Fibroblast of skin of left biceps (primary cell): ENCODE measurements around the gene OR2W1.

Source experiments
- DNase-seq, 2 experiments: peaks; one replicate each; pipeline ENCODE4 v3.0.0-alpha.2; 2013; ENCODE audit warnings: low read depth in 2 of 2

Gene OR2W1, protein sequence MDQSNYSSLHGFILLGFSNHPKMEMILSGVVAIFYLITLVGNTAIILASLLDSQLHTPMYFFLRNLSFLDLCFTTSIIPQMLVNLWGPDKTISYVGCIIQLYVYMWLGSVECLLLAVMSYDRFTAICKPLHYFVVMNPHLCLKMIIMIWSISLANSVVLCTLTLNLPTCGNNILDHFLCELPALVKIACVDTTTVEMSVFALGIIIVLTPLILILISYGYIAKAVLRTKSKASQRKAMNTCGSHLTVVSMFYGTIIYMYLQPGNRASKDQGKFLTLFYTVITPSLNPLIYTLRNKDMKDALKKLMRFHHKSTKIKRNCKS

DNA sequence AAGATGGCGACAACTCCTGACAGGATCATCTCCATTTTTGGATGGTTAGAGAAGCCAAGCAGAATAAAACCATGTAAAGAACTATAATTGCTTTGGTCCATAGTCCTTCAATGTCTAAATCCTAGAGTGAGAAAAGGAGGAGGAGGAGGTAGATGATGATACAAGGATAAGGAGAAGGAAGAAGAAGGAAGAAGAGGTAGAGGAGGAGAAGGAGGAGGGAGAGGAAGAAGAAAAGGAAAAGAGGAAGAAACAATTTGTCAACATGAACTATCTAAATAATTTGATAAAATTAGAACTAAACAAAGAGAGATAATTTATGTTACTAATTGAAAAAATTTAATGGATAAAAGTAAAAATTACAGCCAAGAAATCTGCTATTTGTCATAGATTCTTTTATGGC lies at the start of gene OR2W1:
Gene OR2W1, minus strand, starts transcription at position 101 of the 400 bp plus-strand sequence. Its CDS starts 0 bp downstream, at position 101.
- no peak for DNase-seq

DNA sequence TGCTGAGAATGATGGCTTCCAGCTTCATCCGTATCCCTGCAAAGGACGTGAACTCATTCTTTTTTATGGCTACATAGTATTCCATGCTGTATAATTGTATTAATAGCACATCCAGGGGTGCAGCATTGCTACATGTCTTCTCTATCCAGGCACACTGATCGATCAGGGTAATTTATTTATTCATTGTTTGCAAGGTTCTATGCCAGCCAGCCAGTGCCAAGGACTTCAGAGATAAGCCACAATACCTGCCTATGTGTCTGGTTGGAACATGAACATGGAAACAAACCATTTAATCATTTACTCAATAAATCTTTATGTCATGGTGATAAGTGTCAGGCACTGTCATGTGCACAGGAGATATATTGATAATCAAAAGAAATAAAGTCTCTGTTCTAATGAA lies 48.0 kb upstream of the OR2W1 start:
- DNase-seq, result no peak

GRCh38 chr6:29087213-29087612 lies 42.2 kb upstream of the OR2W1 start, which contains the start of gene OR2B3:
Gene OR2B3, minus strand, starts transcription at chr6:29087313. Its CDS starts 65 bp downstream, at chr6:29087248.
- DNase-seq, result no peak

DNA sequence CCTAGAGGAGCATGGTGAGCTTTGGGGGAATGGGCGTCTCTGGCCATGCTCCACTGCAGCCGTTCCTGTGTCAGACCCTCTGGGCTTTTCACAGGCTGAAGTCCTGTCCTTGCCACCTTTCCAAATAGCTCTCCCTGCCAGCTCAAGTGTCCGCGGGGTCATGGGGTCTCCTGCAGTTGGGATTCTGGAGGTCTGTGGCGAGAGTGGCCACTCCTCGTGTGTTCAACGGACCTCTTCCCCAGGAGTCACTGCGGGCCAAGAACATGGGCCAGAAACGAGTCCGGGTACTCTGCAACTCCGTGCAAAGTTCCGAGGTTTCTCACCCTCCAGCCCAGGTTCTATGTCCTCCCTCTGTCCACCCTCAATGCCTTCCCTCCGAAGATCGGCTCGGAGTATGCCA lies 37.5 kb upstream of the OR2W1 start:
- DNase-seq, result no peak

DNA sequence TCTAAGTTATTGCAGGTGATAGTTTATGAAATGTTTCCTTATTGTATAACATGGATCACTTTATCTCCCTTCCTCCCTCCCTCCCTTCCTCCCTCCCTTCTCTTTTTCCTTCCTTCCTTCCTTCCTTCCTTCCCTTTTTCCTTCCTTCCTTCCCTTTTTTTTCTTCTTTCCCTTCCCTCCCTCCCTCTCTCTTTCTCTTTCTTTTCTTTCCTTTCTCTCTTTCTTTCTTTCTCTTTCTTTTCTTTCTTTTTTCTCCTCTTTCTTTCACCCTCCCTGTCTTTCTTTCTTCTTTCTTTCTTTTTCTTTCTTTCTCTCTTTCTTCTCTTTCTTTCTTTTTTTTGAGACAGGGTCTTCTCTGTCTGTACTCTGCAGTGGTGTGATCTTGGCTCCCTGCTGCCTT lies 36.3 kb upstream of the OR2W1 start:
- DNase-seq, result no peak

- DNase-seq, result no peak
These were observed 34.2 kb upstream of the OR2W1 start for GRCh38 chr6:29079203-29079602.

- no peak for DNase-seq
These were observed 27.1 kb upstream of the OR2W1 start for GRCh38 chr6:29071831-29072723.

GRCh38 chr6:29051680-29052079 lies 6.7 kb upstream of the OR2W1 start:
- DNase-seq, result no peak

- DNase-seq, result no peak
These were observed 9.0 kb downstream of the OR2W1 start for GRCh38 chr6:29035951-29036350.

DNA sequence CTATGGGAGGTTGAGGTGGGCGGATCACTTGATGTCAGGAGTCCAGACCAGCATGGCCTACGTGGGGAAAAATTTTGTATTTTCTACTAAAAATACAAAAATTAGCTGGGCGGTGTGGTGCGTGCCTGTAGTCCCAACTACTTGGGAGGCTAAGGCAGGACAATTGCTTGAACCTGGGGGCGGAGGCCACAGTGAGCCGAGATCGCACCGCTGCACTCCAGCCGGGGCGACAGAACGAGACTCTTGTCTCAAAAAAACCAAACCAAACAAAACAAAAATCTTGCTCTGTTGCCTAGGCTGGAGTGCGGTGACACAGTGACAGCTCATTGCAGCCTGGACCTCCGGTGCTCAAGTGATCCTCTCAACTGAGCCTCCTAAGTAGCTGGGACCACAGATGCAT lies 16.2 kb downstream of the OR2W1 start:
- DNase-seq, result no peak

- no peak for DNase-seq
These were observed 18.9 kb downstream of the OR2W1 start for GRCh38 chr6:29025927-29026585.

GRCh38 chr6:29021434-29021833 lies 23.5 kb downstream of the OR2W1 start:
- no peak for DNase-seq

GRCh38 chr6:29019629-29020028 lies 25.3 kb downstream of the OR2W1 start:
- DNase-seq, result no peak

DNA sequence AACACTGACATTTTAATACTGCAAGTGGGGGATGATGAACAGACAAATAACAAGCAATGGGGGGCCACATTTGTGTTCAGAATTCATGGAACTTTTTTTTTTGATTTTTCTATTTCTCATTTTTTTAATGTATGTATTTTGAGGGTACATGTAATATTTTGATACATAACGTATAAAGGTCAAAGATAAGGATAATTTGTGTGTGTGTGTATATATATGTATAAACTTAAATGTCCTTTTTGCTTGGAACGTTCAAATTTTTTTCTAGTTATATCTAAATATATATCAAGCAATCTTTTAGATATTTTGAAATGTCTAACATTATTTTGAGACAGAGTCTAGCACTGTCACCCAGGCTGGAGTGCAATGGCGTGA lies 27.6 kb downstream of the OR2W1 start:
- DNase-seq, result no peak

- peak; percentile 32 to 33 for DNase-seq
These were observed 28.2 kb downstream of the OR2W1 start for GRCh38 chr6:29016559-29017427.

GRCh38 chr6:29014729-29015608 lies 30.0 kb downstream of the OR2W1 start:
- DNase-seq, result no peak

DNA sequence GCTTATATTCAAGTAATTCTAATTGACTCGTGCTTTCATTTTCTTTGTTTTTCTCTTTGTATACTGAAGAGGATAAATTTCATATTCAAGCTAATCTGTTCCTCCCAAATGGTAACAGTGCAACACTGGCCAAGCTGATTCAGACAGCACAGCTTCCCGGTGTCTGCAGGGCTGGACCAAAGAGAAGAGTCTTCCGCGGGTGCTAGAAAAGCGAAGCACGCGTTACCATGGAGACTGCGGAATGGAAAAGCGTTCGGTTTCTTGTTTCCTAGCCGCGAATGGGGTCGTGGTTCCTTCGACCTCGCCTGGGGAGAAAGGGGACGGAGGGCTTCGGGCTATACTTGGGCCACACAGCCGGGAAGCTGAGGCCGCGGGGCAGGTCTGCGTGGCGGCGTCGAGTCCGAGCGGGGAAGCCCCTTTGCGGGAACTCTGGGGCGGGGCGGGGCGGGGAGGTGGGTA lies 33.7 kb downstream of the OR2W1 start:
- DNase-seq, result peak in 1 of 2 experiments; percentile 19

GRCh38 chr6:29009358-29009757 lies 35.6 kb downstream of the OR2W1 start:
- no peak for DNase-seq

- DNase-seq, result no peak
These were observed 36.9 kb downstream of the OR2W1 start for GRCh38 chr6:29008089-29008488.

- no peak for DNase-seq
These were observed 39.6 kb downstream of the OR2W1 start, which contains the start of gene ZNF311 for GRCh38 chr6:29005183-29005885. Gene ZNF311, minus strand, starts transcription at chr6:29005315. Its CDS starts 1,361 bp downstream, at chr6:29003954.
